ENCODE data around the gene AKT3. TPM values are rescaled to one million over a fixed set of nuclear protein-coding genes. Genes with fewer than 3 reads are reported as not detected.

AKT3 gene
- total and polyA plus RNA-seq, 2 of the 8 experiments (the other 6 are each of a cell fraction or from before 2014, with no cell fraction given) = 6.0 to 36.4 TPM

- FAIRE-seq = no peak
Observed at GRCh38 chr1:243539636-243540035, 310.4 kb downstream of the AKT3 start.

More at GRCh38 chr1:243539636-243540035, 310.4 kb downstream of the AKT3 start:
- CTCF ChIA-PET (ENCODE audit: partially characterized antibody) = interaction anchor here (1.0 kb wide), 1 partner anchor 14 kb away, joined by 3 read pairs; no protein-coding TSS in a partner anchor
- Histone ChIP-seq H2BK12ac (ENCODE audit: low read depth, low read length) (no peak overlapping the region), H4K20me1 (replicated peaks in 1 of 2; ENCODE audit: control insufficient read depth in 1 of 2, insufficient read depth in 2 of 2, low read length in 2 of 2) (no peaks in the 10 kb centered on the region), H3K9me3 (ENCODE audit: insufficient read depth in 2 of 2, low read depth in 1 of 2, low read length in 1 of 2) (no peaks in the 10 kb centered on the region), H3K79me2 (ENCODE audit: control insufficient read depth in 1 of 2, insufficient read depth in 2 of 2, low read length in 2 of 2) (no peaks in the 10 kb centered on the region), H2BK120ac (replicated peaks; ENCODE audit: low read depth, low read length) (no peak overlapping the region), H3K23ac (ENCODE audit: insufficient read length) (no peak overlapping the region), H2BK15ac (ENCODE audit: low read length) (no peak overlapping the region), H2AFZ (ENCODE audit: low read length) (no peak overlapping the region), H3K23me2 (ENCODE audit: low read depth, low read length) (no peaks in the 10 kb centered on the region), H2BK5ac (ENCODE audit: low read depth, low read length) (no peak overlapping the region), H4K8ac (ENCODE audit: extremely low read depth, insufficient read depth, low read length) (no peak overlapping the region), H3K27me3 (replicated peaks in 1 of 4; ENCODE audit: control insufficient read depth in 3 of 4, extremely low read depth in 1 of 4, insufficient read depth in 3 of 4, low read length in 3 of 4) (no peaks in the 10 kb centered on the region), H4K91ac (replicated peaks; ENCODE audit: insufficient read length, low read length) (no peak overlapping the region), H3K27ac (ENCODE audit: low read depth, low read length) (no peak overlapping the region), H3K56ac (replicated peaks; ENCODE audit: insufficient read length, low read depth, low read length) (no peak overlapping the region), H3K18ac (ENCODE audit: extremely low read depth, low read length) (no peak overlapping the region), H3K4me2 (ENCODE audit: insufficient read depth in 1 of 2, low read depth in 2 of 2, low read length in 2 of 2) (no peak overlapping the region), H3K36me3 (ENCODE audit: control insufficient read depth in 2 of 4, insufficient read depth in 4 of 4, low read length in 3 of 4) (no peaks in the 10 kb centered on the region), H3K9ac (replicated peaks in 1 of 4; ENCODE audit: extremely low read depth in 1 of 4, low read depth in 3 of 4, low read length in 3 of 4) (no peak overlapping the region), H3K4me1 (replicated peaks in 1 of 4; ENCODE audit: control insufficient read depth in 3 of 4, insufficient read depth in 4 of 4, low read length in 3 of 4) (no peaks in the 10 kb centered on the region), H3K14ac (ENCODE audit: insufficient read length) (no peak overlapping the region), H2AK5ac (ENCODE audit: low read depth, low read length) (no peak overlapping the region), H3K79me1 (ENCODE audit: low read depth, low read length) (0 out of 2 replicates have a peak, but pooled peaks cover 2% of the 10 kb centered on the region), H2BK20ac (ENCODE audit: low read length) (no peak overlapping the region), H4K5ac (ENCODE audit: insufficient read length, low read depth, low read length) (no peak overlapping the region), H3K4ac (replicated peaks; ENCODE audit: insufficient read length, low read depth, low read length) (no peak overlapping the region), H3K4me3 (ENCODE audit: extremely low read depth in 1 of 4, insufficient read depth in 2 of 4, low read depth in 3 of 4, low read length in 4 of 4) (no peak overlapping the region)
- POLR2A ChIA-PET (ENCODE audit: partially characterized antibody) = no interaction called here
- no peak for TF ChIP-seq JUN (IDR thresholded peaks at IDR 0.05; ENCODE audit: low read depth, low read length)
- no peak for TF ChIP-seq YY1 (IDR thresholded peaks at IDR 0.05; ENCODE audit: low read depth, low read length)
- no peak for TF ChIP-seq CTBP2 (IDR thresholded peaks at IDR 0.05; ENCODE audit: borderline replicate concordance, insufficient read depth, insufficient read length, low read length)
- TF ChIP-seq CHD2 (IDR thresholded peaks at IDR 0.05; ENCODE audit: low read length) = no peak
- TF ChIP-seq ATF2 (IDR thresholded peaks at IDR 0.05; ENCODE audit: low read length) = no peak
- TF ChIP-seq CEBPB (IDR thresholded peaks at IDR 0.05; ENCODE audit: low read depth, low read length) = no peak
- TF ChIP-seq SP2 (IDR thresholded peaks at IDR 0.05; ENCODE audit: low read length) = no peak
- TF ChIP-seq SIX5 (IDR thresholded peaks at IDR 0.05; ENCODE audit: low read depth, low read length) = no peak
- TF ChIP-seq KDM1A (IDR thresholded peaks at IDR 0.05; ENCODE audit: borderline replicate concordance, low read length) = no peak
- TF ChIP-seq SUZ12 (IDR thresholded peaks at IDR 0.05; ENCODE audit: low read length) = no peak
- TF ChIP-seq TAF1 (IDR thresholded peaks at IDR 0.05; ENCODE audit: low read depth, low read length) = no peak
- TF ChIP-seq SIN3A (conservative IDR thresholded peaks at IDR 0.05 in 1 of 2, IDR thresholded peaks at IDR 0.05 in 1 of 2; ENCODE audit: low read depth in 1 of 2, low read length in 2 of 2) = no peak
- DNase-seq (ENCODE audit: low read depth in 1 of 2, low spot score in 2 of 2) = no peak

All from H1 (cell line).